GM23248 (cell line): Measurements from ENCODE around the gene RASGRF1. TPM values are rescaled to one million over a fixed set of nuclear protein-coding genes. Genes with fewer than 3 reads are reported as not detected.

Experiments used
- DNase-seq: peaks from one replicate; pipeline ENCODE4 v3.0.0-alpha.2; 2015
- H2AFZ ChIP-seq: fragments of 200-600 bp; sonication (generic); 2 replicates; pipeline ENCODE4 v1.6.1; 2016; ENCODE audit warnings: antibody characterized with exemption
- H3F3A ChIP-seq: fragments of 200-600 bp; sonication (generic); 2 replicates; pipeline ENCODE4 v1.6.1; 2016; ENCODE audit warnings: mild to moderate bottlenecking, antibody characterized with exemption, mixed run types; ENCODE audit not compliant: insufficient read depth
- H3K27ac ChIP-seq: fragments of 200-600 bp; sonication (generic); 2 replicates; pipeline ENCODE4 v1.5.1; 2016; ENCODE audit warnings: mild to moderate bottlenecking
- H3K27me3 ChIP-seq: fragments of 200-600 bp; sonication (generic); replicated peaks from 2 replicates; pipeline ENCODE4 v1.6.1; 2016; ENCODE audit warnings: mild to moderate bottlenecking; ENCODE audit not compliant: insufficient read depth
- H3K36me3 ChIP-seq: fragments of 200-600 bp; sonication (generic); 2 replicates; pipeline ENCODE4 v1.6.1; 2016; ENCODE audit warnings: low read depth, mild to moderate bottlenecking
- H3K4me1 ChIP-seq: fragments of 200-600 bp; sonication (generic); 2 replicates; pipeline ENCODE4 v1.6.1; 2016; ENCODE audit warnings: mild to moderate bottlenecking; ENCODE audit not compliant: insufficient read depth
- H3K4me2 ChIP-seq: fragments of 200-600 bp; sonication (generic); one replicate; pipeline ENCODE4 v1.6.1; 2016; ENCODE audit warnings: mild to moderate bottlenecking; ENCODE audit not compliant: unreplicated experiment
- H3K4me3 ChIP-seq: fragments of 200-600 bp; sonication (generic); 2 replicates; pipeline ENCODE4 v1.5.1; 2016; ENCODE audit warnings: mild to moderate bottlenecking
- H3K79me2 ChIP-seq: fragments of 200-600 bp; sonication (generic); 2 replicates; pipeline ENCODE4 v1.6.1; 2016; ENCODE audit warnings: mild to moderate bottlenecking; ENCODE audit not compliant: insufficient read depth
- H3K9ac ChIP-seq: fragments of 200-600 bp; sonication (generic); 2 replicates; pipeline ENCODE4 v1.6.1; 2016; ENCODE audit warnings: mild to moderate bottlenecking
- H3K9me2 ChIP-seq: fragments of 200-600 bp; sonication (generic); 2 replicates; pipeline ENCODE4 v1.6.1; 2016; ENCODE audit warnings: mixed run types, mild to moderate bottlenecking, moderate library complexity; ENCODE audit not compliant: insufficient read depth
- H3K9me3 ChIP-seq: fragments of 200-600 bp; sonication (generic); one replicate; pipeline ENCODE4 v1.6.1; 2017; ENCODE audit warnings: low read depth
- H4K20me1 ChIP-seq: fragments of 200-600 bp; sonication (generic); 2 replicates; pipeline ENCODE4 v1.6.0; 2016; ENCODE audit not compliant: insufficient read depth
- EZH2 ChIP-seq: fragments of 200-600 bp; sonication (generic); IDR thresholded peaks from 2 replicates; pipeline ENCODE4 v1.6.1; 2018; ENCODE audit warnings: antibody characterized with exemption, mild to moderate bottlenecking; ENCODE audit not compliant: insufficient read depth, poor library complexity, severe bottlenecking
- EZH2phosphoT487 ChIP-seq: fragments of 200-600 bp; sonication (generic); IDR thresholded peaks from 2 replicates; pipeline ENCODE4 v1.6.1; 2018; ENCODE audit warnings: antibody characterized with exemption, moderate library complexity, mild to moderate bottlenecking, low read depth; ENCODE audit not compliant: insufficient read depth
- WGBS, 2 experiments: methylation state at CpG; one replicate each; pipeline ENCODE4 v1.1.6; 2015 to 2017; ENCODE audit warnings: low lambda C conversion rate in 2 of 2, low coverage in 1 of 2; ENCODE audit errors: missing lambda C conversion rate in 2 of 2; 5-methylcytosine and 5-hydroxymethylcytosine counted together
- in situ Hi-C: fragments of 300-500 bp; cut with MboI; formaldehyde crosslinking; loops from 2 replicates; pipeline ENCODE4 v1.15.0; 2020
- polyA plus RNA-seq: library from polyadenylated mRNA; unstranded; fragments of >200 nt; fragmentation: Nextera tagmentation; extraction: Ambion mirVana; gene quantifications from 2 replicates; pipeline ENCODE4 v1.2.1, GENCODE V29; 2016
- total RNA-seq: library from RNA; depleted of rRNA; stranded (reverse); fragments of >200 nt; shearing (Covaris generic); gene quantifications from 2 replicates; pipeline ENCODE4 v1.2.3, GENCODE V29; 2014

Gene RASGRF1
- total and polyA plus RNA-seq, 2 experiments from 2014 or later = not detected

DNA sequence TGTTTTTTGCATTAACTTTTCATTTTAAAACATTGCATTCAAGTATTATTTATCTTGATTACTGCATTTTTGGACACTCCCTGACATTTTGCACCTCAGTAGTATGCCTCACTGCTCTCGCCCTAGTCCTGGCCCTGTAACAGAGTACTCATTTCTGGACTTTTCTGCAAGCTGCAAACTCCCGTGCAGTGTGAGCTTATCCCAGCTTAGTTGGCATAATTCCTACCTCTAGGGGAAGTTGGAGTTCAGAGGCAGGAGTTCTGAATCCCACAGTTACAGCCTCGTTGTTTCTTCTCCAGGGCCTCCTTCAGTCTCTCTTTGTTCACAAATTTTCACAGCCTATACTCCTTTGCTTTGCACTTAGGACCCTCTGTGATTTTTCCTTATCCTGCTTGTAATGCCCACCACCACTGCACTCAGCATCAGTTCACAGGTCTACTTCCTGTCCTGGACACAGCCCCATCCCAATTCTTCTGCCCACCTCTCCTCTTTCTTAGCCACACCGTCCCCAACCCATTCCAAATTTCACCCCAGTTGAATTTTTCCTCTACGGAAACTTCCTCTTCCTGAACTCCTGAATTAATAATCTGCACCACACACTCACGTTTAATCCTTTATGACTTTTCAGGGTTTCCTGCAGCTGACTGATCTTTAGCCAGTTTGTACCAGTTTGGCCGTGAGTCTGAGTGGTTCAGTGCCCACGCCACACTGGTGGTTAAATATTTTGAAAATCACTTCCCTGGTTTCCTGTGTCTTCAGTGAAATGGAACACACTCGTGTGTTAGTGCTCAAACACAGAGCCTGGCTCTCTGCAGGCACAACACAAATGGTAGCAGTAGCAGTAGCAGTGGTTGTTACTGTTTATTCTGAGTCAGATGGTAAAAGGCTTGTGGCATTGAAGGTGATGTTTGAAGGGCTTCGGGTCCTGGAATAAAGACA, 139.4 kb downstream of the RASGRF1 start:
- H3K9me3 ChIP-seq = no peaks in the 10 kb centered on the region
- no peak overlapping the region for H3K27ac ChIP-seq
- H2AFZ ChIP-seq = no peak overlapping the region
- peak; percentile 55 for DNase-seq
- no peaks in the 10 kb centered on the region for H3K36me3 ChIP-seq
- no peaks in the 10 kb centered on the region for H3K79me2 ChIP-seq
- no peaks in the 10 kb centered on the region for H3K9me2 ChIP-seq
- TF ChIP-seq EZH2phosphoT487 = no peak
- TF ChIP-seq EZH2 = no peak
- H3K4me3 ChIP-seq = no peak overlapping the region
- H3K9ac ChIP-seq = no peak overlapping the region
- 47 to 50% methylated on average over 10 of the region's 10 CpGs for WGBS, 2 experiments
- H3K4me2 ChIP-seq = no peak overlapping the region
- H4K20me1 ChIP-seq = no peaks in the 10 kb centered on the region
- H3K27me3 ChIP-seq = peaks cover 21% of the 10 kb centered on the region
- no peaks in the 10 kb centered on the region for H3K4me1 ChIP-seq
- no peaks in the 10 kb centered on the region for H3F3A ChIP-seq
- in situ Hi-C loops = no loop called here

DNA sequence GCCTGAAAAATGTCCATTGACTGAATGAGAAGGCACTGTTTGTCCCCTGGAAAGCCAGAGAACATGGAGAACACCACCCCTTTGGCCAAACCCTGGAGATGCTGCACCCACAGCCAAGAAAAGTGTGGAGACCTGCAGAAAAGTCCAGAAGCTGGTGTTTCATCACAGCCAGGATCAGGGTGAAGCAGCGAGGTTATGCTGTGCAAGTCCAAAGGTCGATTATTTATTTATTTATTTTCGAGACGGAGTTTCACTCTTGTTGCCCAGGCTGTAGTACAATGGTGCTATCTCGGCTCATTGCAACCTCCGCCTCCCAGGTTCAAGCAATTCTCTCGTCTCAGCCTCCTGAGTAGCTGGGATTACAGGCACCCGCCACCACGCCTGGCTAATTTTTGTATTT, 140.2 kb downstream of the RASGRF1 start:
- Histone ChIP-seq H4K20me1 (no peaks in the 10 kb centered on the region), H3K9me3 (no peaks in the 10 kb centered on the region), H3F3A (no peaks in the 10 kb centered on the region), H3K9ac (no peak overlapping the region), H3K79me2 (no peaks in the 10 kb centered on the region), H3K4me1 (no peaks in the 10 kb centered on the region), H3K4me2 (no peak overlapping the region), H3K36me3 (no peaks in the 10 kb centered on the region), H3K9me2 (no peaks in the 10 kb centered on the region), H2AFZ (no peak overlapping the region), H3K4me3 (no peak overlapping the region), H3K27ac (no peak overlapping the region), H3K27me3 (peaks cover 22% of the 10 kb centered on the region)
- DNase-seq = no peak
- in situ Hi-C loops = no loop called here
- WGBS, 2 experiments = 76 to 79% methylated on average over 9 of the region's 9 CpGs
- TF ChIP-seq EZH2 = no peak
- no peak for TF ChIP-seq EZH2phosphoT487

GRCh38 chr15:78949461-78949860, 141.1 kb downstream of the RASGRF1 start:
- Histone ChIP-seq H2AFZ (no peak overlapping the region), H3K4me3 (no peak overlapping the region), H4K20me1 (no peaks in the 10 kb centered on the region), H3K9ac (no peak overlapping the region), H3K4me1 (no peaks in the 10 kb centered on the region), H3K4me2 (no peak overlapping the region), H3K9me3 (no peaks in the 10 kb centered on the region), H3K9me2 (no peaks in the 10 kb centered on the region), H3K27me3 (peaks cover 23% of the 10 kb centered on the region), H3K79me2 (no peaks in the 10 kb centered on the region), H3K27ac (no peak overlapping the region), H3K36me3 (no peaks in the 10 kb centered on the region), H3F3A (no peaks in the 10 kb centered on the region)
- TF ChIP-seq EZH2phosphoT487 (no peak), EZH2 (no peak)
- 0% methylated on average over 1 of the region's 1 CpG for WGBS, 2 experiments
- DNase-seq = no peak
- in situ Hi-C loops = no loop called here

GRCh38 chr15:78947506-78947905, 143.1 kb downstream of the RASGRF1 start:
- Histone ChIP-seq H3K9me2 (no peaks in the 10 kb centered on the region), H3K27me3 (peaks cover 38% of the 10 kb centered on the region; the same call in 1 of the 2 replicates), H4K20me1 (no peaks in the 10 kb centered on the region), H3K9me3 (no peaks in the 10 kb centered on the region), H3K36me3 (no peaks in the 10 kb centered on the region), H3K79me2 (no peaks in the 10 kb centered on the region), H2AFZ (no peak overlapping the region), H3K9ac (no peak overlapping the region), H3K4me2 (no peak overlapping the region), H3K4me1 (no peaks in the 10 kb centered on the region), H3K27ac (no peak overlapping the region), H3F3A (no peaks in the 10 kb centered on the region), H3K4me3 (no peak overlapping the region)
- in situ Hi-C loops = no loop called here
- DNase-seq = no peak
- 80 to 84% methylated on average over 5 of the region's 5 CpGs for WGBS, 2 experiments
- TF ChIP-seq EZH2 (no peak), EZH2phosphoT487 (no peak)
